AG04450 (cell line): ENCODE results near the gene DCDC2. TPM values are rescaled to one million over a fixed set of nuclear protein-coding genes. Genes with fewer than 3 reads are reported as not detected.
"Not testable (repeated sequence)": the region's sequence is repeated elsewhere in the genome, so short reads cannot be mapped to it uniquely, and the experiment has no call there.

ENCODE experiments used
- CTCF ChIA-PET: fragments of 300-600, 350-600 bp; formaldehyde crosslinking; extraction: SDS; loops from one replicate; lab custom pipeline; 2022; ENCODE audit warnings: antibody characterized with exemption, inconsistent platforms; lab: Charles Lee
- POLR2A ChIA-PET: fragments of 350-600 bp; formaldehyde crosslinking; extraction: SDS; loops from one replicate; lab custom pipeline; 2021; ENCODE audit warnings: antibody characterized with exemption, inconsistent platforms; lab: Yijun Ruan, JAX
- DNase-seq: peaks from one replicate; pipeline ENCODE4 v3.0.0-alpha.2; 2011; ENCODE audit warnings: low read depth, low spot score
- H3K27ac ChIP-seq: one replicate; pipeline ENCODE4 v1.5.1; 2012; ENCODE audit warnings: low read depth, low read length, control low read depth
- H3K27me3 ChIP-seq: one replicate; pipeline ENCODE4 v1.6.0; 2012; ENCODE audit warnings: low read length; ENCODE audit not compliant: control insufficient read depth, insufficient read depth
- H3K4me3 ChIP-seq: 2 replicates; pipeline ENCODE4 v1.5.1; 2011; ENCODE audit warnings: mild to moderate bottlenecking, low read depth, low read length, control low read depth
- H3K9me3 ChIP-seq: 2 replicates; pipeline ENCODE4 v1.5.1; 2012; ENCODE audit warnings: low read length; ENCODE audit not compliant: control insufficient read depth, insufficient read depth
- polyA plus RNA-seq: library from polyadenylated mRNA; depleted of rRNA; stranded (reverse); fragments of >200 nt; gene quantifications from 2 replicates; pipeline ENCODE4 v1.2.3, GENCODE V29; 2011
- TF ChIP-seq, protein P1 (sequence below): IDR thresholded peaks from 2 replicates; pipeline ENCODE4 v1.5.1; 2011; ENCODE audit warnings: low read depth, low read length, control low read depth, inconsistent platforms

The DCDC2 gene
- polyA plus RNA-seq, 1 experiment = 0.02 TPM

DNA sequence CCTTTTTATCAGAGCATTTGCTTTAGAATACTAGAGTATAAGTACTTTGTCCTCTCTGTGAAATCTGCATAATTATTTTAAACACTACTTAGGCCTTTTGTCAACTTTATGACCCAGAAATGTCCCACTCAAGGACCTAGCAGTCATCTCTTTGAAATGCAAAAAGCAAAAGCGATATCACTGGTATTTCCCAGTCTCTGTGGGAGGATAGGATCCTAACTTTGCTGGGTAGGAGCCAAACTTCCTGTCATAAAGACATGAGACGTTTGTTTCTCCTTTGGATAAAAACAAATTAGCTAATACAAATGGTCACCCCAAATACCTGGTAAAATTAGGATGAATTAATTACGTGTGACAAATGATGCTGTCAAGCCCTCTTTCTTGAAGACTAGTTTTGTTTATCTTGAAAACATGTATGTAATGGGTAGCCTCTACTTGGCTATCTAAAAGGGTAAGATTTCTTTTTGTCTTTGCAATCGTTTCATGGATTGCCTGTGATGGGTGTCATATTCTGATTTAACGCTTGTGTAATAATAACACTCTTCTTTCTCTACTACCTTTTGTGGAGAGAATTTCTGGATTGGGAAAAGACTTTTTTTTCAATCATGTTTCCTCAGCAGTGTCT is 36.2 kb downstream of the DCDC2 start:
- DNase-seq = no peak
- Histone ChIP-seq H3K27me3 (no peaks in the 10 kb centered on the region), H3K9me3 (no peaks in the 10 kb centered on the region), H3K27ac (no peak overlapping the region), H3K4me3 (no peak overlapping the region)
- POLR2A ChIA-PET = no interaction called here
- CTCF ChIA-PET = interaction anchor here (0.6 kb wide), 2 partner anchors 58 to 250 kb away, joined by 3 to 5 read pairs; no protein-coding TSS in a partner anchor
- TF ChIP-seq, protein P1, sequence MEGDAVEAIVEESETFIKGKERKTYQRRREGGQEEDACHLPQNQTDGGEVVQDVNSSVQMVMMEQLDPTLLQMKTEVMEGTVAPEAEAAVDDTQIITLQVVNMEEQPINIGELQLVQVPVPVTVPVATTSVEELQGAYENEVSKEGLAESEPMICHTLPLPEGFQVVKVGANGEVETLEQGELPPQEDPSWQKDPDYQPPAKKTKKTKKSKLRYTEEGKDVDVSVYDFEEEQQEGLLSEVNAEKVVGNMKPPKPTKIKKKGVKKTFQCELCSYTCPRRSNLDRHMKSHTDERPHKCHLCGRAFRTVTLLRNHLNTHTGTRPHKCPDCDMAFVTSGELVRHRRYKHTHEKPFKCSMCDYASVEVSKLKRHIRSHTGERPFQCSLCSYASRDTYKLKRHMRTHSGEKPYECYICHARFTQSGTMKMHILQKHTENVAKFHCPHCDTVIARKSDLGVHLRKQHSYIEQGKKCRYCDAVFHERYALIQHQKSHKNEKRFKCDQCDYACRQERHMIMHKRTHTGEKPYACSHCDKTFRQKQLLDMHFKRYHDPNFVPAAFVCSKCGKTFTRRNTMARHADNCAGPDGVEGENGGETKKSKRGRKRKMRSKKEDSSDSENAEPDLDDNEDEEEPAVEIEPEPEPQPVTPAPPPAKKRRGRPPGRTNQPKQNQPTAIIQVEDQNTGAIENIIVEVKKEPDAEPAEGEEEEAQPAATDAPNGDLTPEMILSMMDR = no peak

DNA sequence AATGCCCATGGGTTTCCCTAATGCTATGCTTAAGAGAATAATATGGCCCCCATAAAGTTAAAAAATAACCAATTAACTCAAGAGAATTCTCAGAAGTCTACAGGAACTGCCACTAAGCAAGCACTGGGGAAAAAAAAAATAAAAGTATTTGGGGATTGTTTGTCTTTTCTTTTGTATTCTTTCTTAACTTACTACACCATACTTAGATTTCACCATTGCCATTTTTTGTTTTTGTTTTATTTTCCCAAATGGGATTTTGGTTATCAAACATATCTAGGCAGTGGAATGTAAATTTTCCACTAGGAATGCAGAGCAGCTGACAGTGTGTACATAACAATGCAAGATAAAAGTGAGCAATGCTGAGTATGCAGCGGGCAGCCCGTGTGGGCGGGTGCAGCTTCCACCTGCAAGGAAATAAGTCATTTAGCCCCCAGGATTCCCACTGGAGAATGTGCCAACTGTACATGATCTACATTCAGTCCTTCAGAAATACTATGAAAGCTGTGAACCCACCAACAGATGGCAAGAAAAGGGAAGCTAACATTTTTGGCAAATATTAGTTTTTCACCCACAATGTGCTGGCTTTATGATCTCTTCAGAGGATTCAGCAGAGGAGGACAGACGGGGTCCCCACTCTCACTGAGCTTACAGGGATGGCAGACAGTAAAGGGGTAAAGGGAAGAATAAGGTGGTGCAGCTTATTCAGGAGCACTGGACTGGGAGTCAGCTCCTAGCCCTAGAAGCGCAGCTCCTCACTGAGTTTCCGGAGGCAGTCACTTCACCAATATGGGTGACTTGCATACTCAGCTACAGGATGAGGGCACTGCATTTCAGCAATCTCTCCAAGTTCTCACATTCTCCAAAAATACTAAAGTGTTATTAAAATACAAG is 44.4 kb downstream of the DCDC2 start:
- TF ChIP-seq, protein P1 = no peak
- Histone ChIP-seq H3K9me3 (no peaks in the 10 kb centered on the region), H3K27me3 (no peaks in the 10 kb centered on the region), H3K27ac (no peak overlapping the region), H3K4me3 (no peak overlapping the region)
- DNase-seq = peak; percentile 8
- CTCF ChIA-PET = interaction anchor here (0.7 to 1.8 kb wide), 3 partner anchors 30 to 76 kb away, joined by 3 to 4 read pairs (median 4); no protein-coding TSS in a partner anchor
- POLR2A ChIA-PET = interaction anchor here (0.6 kb wide), 1 partner anchor 76 kb away, joined by 4 read pairs; no protein-coding TSS in a partner anchor

DNA sequence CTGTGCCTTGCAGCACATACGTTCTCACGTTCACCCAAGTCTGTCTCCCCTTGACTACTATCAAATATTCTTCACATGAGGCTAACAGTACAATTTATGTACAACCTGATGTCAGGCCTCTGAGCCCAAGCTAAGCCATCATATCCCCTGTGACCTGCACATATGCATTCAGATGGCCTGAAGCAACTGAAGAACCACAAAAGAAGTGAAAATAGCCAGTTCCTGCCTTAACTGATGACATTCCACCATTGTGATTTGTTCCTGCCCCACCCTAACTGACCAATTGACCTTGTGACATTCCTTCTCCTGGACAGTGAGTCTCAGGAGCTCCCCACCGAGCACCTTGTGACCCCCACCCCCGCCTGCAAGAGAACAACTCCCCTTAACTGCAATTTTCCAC is 46.1 kb downstream of the DCDC2 start:
- H3K27ac ChIP-seq, H3K9me3 ChIP-seq, H3K27me3 ChIP-seq, DNase-seq, POLR2A ChIA-PET, H3K4me3 ChIP-seq, CTCF ChIA-PET: not testable (repeated sequence)

DNA sequence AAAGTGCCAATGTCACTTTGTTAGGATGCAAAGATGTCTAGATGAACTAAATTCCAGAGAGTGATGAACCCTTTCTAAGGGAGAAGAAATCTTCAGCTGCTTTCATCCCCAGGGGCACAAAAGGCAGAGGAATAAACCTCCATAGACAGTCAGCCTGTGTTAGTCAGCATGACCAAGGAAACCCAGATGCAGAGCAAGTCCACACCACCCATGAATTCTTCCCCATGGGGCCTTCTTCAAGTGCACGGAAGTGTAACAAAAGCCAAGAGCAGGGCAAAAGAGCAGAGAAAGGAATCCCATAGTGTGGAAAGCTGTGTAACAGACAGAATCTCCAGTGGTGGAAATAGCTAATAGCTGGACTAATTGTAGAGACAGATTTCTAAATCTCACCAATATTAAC is 50.0 kb downstream of the DCDC2 start:
- no peak for DNase-seq
- CTCF ChIA-PET = no interaction called here

DNA sequence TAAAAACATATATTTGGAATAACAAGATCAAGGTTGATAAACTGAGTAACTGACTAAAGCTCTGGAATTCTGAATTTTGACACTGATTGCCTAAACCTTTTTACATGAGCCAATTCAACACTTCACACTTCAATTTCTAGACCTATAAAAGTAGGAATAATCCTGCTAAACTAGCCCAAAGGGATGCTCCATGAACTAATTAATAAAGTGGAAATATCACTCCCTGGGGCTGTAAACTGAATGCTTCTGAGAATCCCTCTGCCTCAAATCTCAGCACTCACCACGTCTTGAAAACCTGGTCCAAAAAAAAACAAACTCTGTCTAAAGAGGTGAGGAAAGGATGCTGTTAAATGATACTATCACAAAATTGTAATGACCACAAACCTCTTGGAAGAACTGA is 50.9 kb downstream of the DCDC2 start:
- Histone ChIP-seq H3K27ac (no peak overlapping the region), H3K27me3 (no peaks in the 10 kb centered on the region), H3K4me3 (no peak overlapping the region), H3K9me3 (no peaks in the 10 kb centered on the region)
- POLR2A ChIA-PET = no interaction called here
- TF ChIP-seq, protein P1 = no peak
- CTCF ChIA-PET = interaction anchor here (1.0 kb wide), 1 partner anchor 82 kb away, joined by 3 read pairs; no protein-coding TSS in a partner anchor
- DNase-seq = no peak

More for the DNA sequence above, 50.0 kb downstream of the DCDC2 start:
- POLR2A ChIA-PET = no interaction called here
- Histone ChIP-seq H3K9me3 (no peaks in the 10 kb centered on the region), H3K27ac (no peak overlapping the region), H3K27me3 (no peaks in the 10 kb centered on the region), H3K4me3 (no peak overlapping the region)
- TF ChIP-seq, protein P1 = no peak
